Testis (tissue), 3 donors: Measurements from ENCODE around the gene SERPINE2. TPM values are rescaled to one million over a fixed set of nuclear protein-coding genes. Genes with fewer than 3 reads are reported as not detected.

ENCODE experiments used
- DNase-seq: peaks from one replicate; pipeline ENCODE4 v3.0.0-alpha.2; 2019
- H3K27ac ChIP-seq, 2 donors: fragments of 200-600 bp; sonication (generic); one replicate each; pipeline ENCODE4 v1.5.1; 2019
- H3K27me3 ChIP-seq: fragments of 200-600 bp; sonication (generic); one replicate; pipeline ENCODE4 v1.5.1; 2019
- H3K36me3 ChIP-seq: fragments of 200-600 bp; sonication (generic); one replicate; pipeline ENCODE4 v1.5.1; 2017; ENCODE audit warnings: low read depth; ENCODE audit errors: missing control alignments
- H3K4me1 ChIP-seq: fragments of 200-600 bp; sonication (generic); one replicate; pipeline ENCODE4 v1.5.1; 2019
- H3K4me3 ChIP-seq, 2 donors: fragments of 200-600 bp; sonication (generic); one replicate each; pipeline ENCODE4 v1.5.1; 2017 to 2019
- H3K9me3 ChIP-seq: fragments of 200-600 bp; sonication (generic); one replicate; pipeline ENCODE4 v1.5.1; 2017
- POLR2A ChIP-seq: fragments of 450-650 bp; IDR thresholded peaks from one replicate; pipeline ENCODE4 v1.6.1; 2017; ENCODE audit warnings: antibody characterized with exemption, mild to moderate bottlenecking, moderate library complexity
- WGBS, 2 donors: methylation state at CpG; one replicate each; pipeline ENCODE4 v1.1.5; 2018; 5-methylcytosine and 5-hydroxymethylcytosine counted together
- intact Hi-C: fragments of 100-400 bp; cut with DNase I; formaldehyde crosslinking; loops from one replicate; pipeline ENCODE4 v1.15.1; 2023; ENCODE audit warnings: low total_unique reads
- polyA plus RNA-seq: library from polyadenylated mRNA; stranded (reverse); fragments of 350-450 nt; fragmentation: Illumina TruSeq; extraction: RNeasy Lipid Tissue Mini Kit (QIAGEN cat#74804); gene quantifications from one replicate; pipeline ENCODE4 v1.2.3, GENCODE V29; 2014; ENCODE audit warnings: low read depth, low replicate concordance; ENCODE audit not compliant: insufficient read depth
- total RNA-seq, 2 donors: library from RNA; depleted of rRNA; stranded (reverse); fragments of >200 nt; gene quantifications; one replicate each; pipeline ENCODE4 v1.2.3, GENCODE V29; 2016
- TF ChIP-seq, protein P1 (sequence below), 3 experiments: fragments of 450-650 bp in 2 of 3; fragments of 200-600 bp in 1 of 3; sonication (generic) in 1 of 3; IDR thresholded peaks; one replicate each; pipeline ENCODE4 v1.5.1; 2016 to 2019; ENCODE audit warnings: antibody characterized with exemption in 3 of 3, mild to moderate bottlenecking in 2 of 3, moderate library complexity in 1 of 3

SERPINE2 gene
- total and polyA plus RNA-seq, 3 donors from 2014 or later: 145 to 220 (median 145) TPM

DNA sequence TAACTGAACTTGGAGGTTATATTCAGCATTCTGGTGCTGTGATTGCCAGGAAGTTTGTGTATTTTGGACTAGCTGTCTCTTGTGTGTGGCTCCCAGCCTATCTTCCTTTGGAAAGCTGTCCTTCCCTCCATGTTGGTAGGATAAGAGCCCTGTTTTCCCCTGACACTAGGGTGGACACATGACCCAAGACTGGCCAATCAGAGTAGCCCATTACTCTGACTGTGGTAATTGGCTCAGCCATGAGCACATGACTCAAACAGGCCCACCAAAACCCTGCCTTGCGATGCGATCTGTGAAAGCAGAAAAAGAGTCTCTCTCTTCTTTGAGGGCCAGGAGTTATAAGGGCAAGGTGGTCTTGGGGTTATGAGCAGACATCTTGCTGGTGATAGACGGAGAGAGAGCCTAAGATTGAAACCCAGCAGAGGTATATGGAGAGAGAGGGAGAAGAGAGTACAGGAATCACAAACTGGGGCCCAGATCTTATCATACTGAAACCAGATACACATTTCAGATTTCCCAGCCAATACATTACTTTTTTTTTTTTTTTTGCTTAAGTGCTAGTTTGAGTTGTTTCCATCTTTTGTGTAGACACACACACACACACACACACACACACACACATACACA, 45.3 kb upstream of the SERPINE2 start:
- Histone ChIP-seq H3K36me3 (no peaks in the 10 kb centered on the region), H3K27ac (peak overlapping the region in 1 of 2 donors; percentile 64), H3K4me3 (no peak overlapping the region), H3K9me3 (no peaks in the 10 kb centered on the region), H3K27me3 (no peaks in the 10 kb centered on the region), H3K4me1 (peaks cover 6% of the 10 kb centered on the region)
- intact Hi-C loops: no loop called here
- WGBS, 2 donors: 64% methylated on average over 3 of the region's 3 CpGs
- TF ChIP-seq, protein P1, sequence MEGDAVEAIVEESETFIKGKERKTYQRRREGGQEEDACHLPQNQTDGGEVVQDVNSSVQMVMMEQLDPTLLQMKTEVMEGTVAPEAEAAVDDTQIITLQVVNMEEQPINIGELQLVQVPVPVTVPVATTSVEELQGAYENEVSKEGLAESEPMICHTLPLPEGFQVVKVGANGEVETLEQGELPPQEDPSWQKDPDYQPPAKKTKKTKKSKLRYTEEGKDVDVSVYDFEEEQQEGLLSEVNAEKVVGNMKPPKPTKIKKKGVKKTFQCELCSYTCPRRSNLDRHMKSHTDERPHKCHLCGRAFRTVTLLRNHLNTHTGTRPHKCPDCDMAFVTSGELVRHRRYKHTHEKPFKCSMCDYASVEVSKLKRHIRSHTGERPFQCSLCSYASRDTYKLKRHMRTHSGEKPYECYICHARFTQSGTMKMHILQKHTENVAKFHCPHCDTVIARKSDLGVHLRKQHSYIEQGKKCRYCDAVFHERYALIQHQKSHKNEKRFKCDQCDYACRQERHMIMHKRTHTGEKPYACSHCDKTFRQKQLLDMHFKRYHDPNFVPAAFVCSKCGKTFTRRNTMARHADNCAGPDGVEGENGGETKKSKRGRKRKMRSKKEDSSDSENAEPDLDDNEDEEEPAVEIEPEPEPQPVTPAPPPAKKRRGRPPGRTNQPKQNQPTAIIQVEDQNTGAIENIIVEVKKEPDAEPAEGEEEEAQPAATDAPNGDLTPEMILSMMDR (IDR thresholded peaks at IDR 0.05): no peak
- TF ChIP-seq POLR2A: no peak
- peak; percentile 63 for DNase-seq

DNA sequence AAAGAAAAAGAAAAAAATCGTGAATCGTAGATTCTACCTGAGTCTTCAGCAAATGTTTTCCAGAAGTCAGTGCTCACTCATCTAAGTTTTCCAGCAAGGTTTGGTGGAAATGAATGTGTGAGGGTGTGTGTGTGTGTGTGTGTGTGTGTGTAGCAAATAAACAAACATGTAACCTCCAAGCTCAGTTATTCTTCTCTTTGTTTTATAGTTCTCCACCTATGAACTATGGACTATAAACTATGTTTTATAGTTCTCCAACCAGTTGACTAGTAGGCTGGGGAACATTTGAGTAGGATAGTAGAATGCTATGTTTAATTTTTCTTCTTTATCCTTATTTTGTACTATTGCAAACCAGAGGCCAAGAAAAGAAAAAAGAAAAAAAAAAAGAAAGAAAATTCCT, 44.6 kb upstream of the SERPINE2 start:
- Histone ChIP-seq H3K4me1 (peaks cover 6% of the 10 kb centered on the region), H3K27me3 (no peaks in the 10 kb centered on the region), H3K9me3 (no peaks in the 10 kb centered on the region), H3K4me3 (no peak overlapping the region), H3K27ac (peak overlapping the region in 1 of 2 donors; percentile 64), H3K36me3 (no peaks in the 10 kb centered on the region)
- WGBS, 2 donors: 52 to 64% methylated on average over 2 of the region's 2 CpGs
- no peak for DNase-seq
- TF ChIP-seq POLR2A: no peak
- TF ChIP-seq, protein P1 (IDR thresholded peaks at IDR 0.05): no peak
- intact Hi-C loops: no loop called here

DNA sequence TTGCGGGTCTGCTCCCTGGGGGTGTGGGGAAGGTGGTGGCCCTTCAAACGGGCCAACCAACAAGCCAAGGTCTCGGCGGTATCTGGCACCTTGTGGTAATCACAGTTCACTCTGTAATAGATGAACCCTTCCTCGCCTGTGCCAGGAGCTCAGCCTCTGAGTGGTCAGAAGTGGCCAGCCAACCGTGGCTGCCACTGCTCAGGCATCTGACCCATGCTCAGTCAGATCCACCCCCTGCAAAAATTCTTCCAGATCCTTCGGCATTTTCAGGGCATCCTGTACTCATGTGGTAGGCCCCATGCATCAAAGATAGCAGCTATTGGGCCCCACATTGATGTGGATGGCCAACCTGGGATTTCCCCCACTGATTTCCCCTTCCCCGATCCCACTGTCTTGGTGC, 39.6 kb upstream of the SERPINE2 start:
- Histone ChIP-seq H3K4me1 (no peaks in the 10 kb centered on the region), H3K4me3 (no peak overlapping the region), H3K27me3 (no peaks in the 10 kb centered on the region), H3K9me3 (no peaks in the 10 kb centered on the region), H3K27ac (no peak overlapping the region), H3K36me3 (no peaks in the 10 kb centered on the region)
- DNase-seq: no peak
- 95 to 97% methylated on average over 3 to 8 of the region's 8 CpGs for WGBS, 2 donors
- TF ChIP-seq POLR2A: no peak
- TF ChIP-seq, protein P1 (IDR thresholded peaks at IDR 0.05): no peak
- intact Hi-C loops: no loop called here

DNA sequence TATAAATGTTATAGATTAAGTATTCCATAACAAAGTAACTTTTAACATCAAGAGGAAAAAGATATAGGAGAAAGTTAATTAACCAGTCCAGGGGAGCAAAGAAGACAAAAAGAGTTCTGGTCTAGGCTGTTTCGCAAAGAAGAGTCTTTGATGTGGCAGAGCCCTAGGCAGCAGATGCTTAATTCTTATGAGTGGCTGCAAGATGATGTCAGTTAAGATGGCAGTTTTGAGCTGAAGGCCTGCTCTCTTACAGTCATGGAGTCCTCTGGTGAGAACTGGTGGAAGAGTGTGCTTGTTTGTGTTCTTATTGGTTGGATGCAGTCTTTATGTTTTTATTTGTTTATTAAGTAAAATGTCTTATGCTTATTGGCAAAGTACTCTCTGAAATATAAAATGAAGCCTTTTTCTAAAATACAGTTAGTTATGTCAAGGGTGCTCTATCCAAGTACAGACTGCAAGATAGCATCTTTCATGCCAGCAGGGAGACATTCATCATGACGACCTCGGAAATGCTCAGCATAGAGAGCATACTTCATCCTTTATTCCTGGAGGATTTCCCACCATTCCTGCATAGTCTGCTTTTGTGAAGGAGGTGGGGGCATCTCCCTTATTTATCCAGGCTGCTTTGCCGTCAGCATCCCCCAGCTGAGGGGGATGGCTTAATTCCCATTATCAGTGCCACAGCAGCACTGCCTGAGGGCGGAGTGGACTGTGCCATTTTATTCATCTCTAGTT, 38.9 kb upstream of the SERPINE2 start:
- no peak overlapping the region for H3K4me3 ChIP-seq
- DNase-seq: no peak
- no peaks in the 10 kb centered on the region for H3K9me3 ChIP-seq
- 79 to 80% methylated on average over 5 of the region's 5 CpGs for WGBS, 2 donors
- TF ChIP-seq, protein P1 (IDR thresholded peaks at IDR 0.05): no peak
- no peak for TF ChIP-seq POLR2A
- H3K4me1 ChIP-seq: no peaks in the 10 kb centered on the region
- H3K36me3 ChIP-seq: no peaks in the 10 kb centered on the region
- intact Hi-C loops: no loop called here
- no peak overlapping the region for H3K27ac ChIP-seq
- no peaks in the 10 kb centered on the region for H3K27me3 ChIP-seq
